GM18499 (cell line): ENCODE results near the gene LRRC8C.

ENCODE experiments used
- ATAC-seq: cut with Tn5 transposase; IDR thresholded peaks from one replicate; pipeline ENCODE4 v1.9.1; 2021; ENCODE audit warnings: moderate number of reproducible peaks; ENCODE audit not compliant: insufficient read depth, unreplicated experiment

LRRC8C gene

GRCh38 chr1:89668961-89669360 is 36.0 kb downstream of the LRRC8C start:
- no peak for ATAC-seq

- ATAC-seq, result no peak
Measured at GRCh38 chr1:89669441-89669840, 36.5 kb downstream of the LRRC8C start.

- peak; percentile 97 for ATAC-seq
Measured at GRCh38 chr1:89670163-89670562, 37.2 kb downstream of the LRRC8C start.

- ATAC-seq, result no peak
Measured at GRCh38 chr1:89670711-89671110, 37.8 kb downstream of the LRRC8C start.

GRCh38 chr1:89671775-89672488 is 39.0 kb downstream of the LRRC8C start:
- ATAC-seq, result no peak

- no peak for ATAC-seq
Measured at GRCh38 chr1:89672489-89673183, 39.7 kb downstream of the LRRC8C start.

GRCh38 chr1:89673251-89673650 is 40.3 kb downstream of the LRRC8C start:
- no peak for ATAC-seq

- ATAC-seq, result no peak
Measured at GRCh38 chr1:89675677-89676076, 42.8 kb downstream of the LRRC8C start.

- ATAC-seq, result peak; percentile 55
Measured at GRCh38 chr1:89681045-89681729, 48.3 kb downstream of the LRRC8C start.

- no peak for ATAC-seq
Measured at GRCh38 chr1:89682611-89683010, 49.7 kb downstream of the LRRC8C start.

- no peak for ATAC-seq
Measured at GRCh38 chr1:89685461-89685860, 52.5 kb downstream of the LRRC8C start.

- no peak for ATAC-seq
Measured at GRCh38 chr1:89686520-89686919, 53.6 kb downstream of the LRRC8C start.

- no peak for ATAC-seq
Measured at GRCh38 chr1:89687254-89687653, 54.3 kb downstream of the LRRC8C start.

GRCh38 chr1:89688607-89689006 is 55.7 kb downstream of the LRRC8C start:
- ATAC-seq, result no peak

- ATAC-seq, result no peak
Measured at GRCh38 chr1:89689234-89689633, 56.3 kb downstream of the LRRC8C start.

GRCh38 chr1:89690595-89690994 is 57.7 kb downstream of the LRRC8C start:
- no peak for ATAC-seq

- peak; percentile 79 for ATAC-seq
Measured at GRCh38 chr1:89692601-89693521, 59.9 kb downstream of the LRRC8C start.

GRCh38 chr1:89695847-89696246 is 62.9 kb downstream of the LRRC8C start:
- ATAC-seq, result no peak

GRCh38 chr1:89697383-89697782 is 64.5 kb downstream of the LRRC8C start:
- no peak for ATAC-seq

- ATAC-seq, result no peak
Measured at GRCh38 chr1:89698020-89698560, 65.2 kb downstream of the LRRC8C start.
